ENCODE measurements around the gene AQP9.
A peak's percentile ranks its signal among the peaks of the same experiment; 100 is the strongest.

The AQP9 gene

GRCh38 chr15:58217460-58217859 is 79.3 kb downstream of the AQP9 start:
- TF ChIP-seq CTCF (conservative IDR thresholded peaks at IDR 0.05), result no peak

GRCh38 chr15:58221591-58222241 is 83.5 kb downstream of the AQP9 start:
- no peak overlapping the region for H3K27ac ChIP-seq
- peak; percentile 71 for TF ChIP-seq CTCF (conservative IDR thresholded peaks at IDR 0.05)

More at GRCh38 chr15:58217460-58217859, 79.3 kb downstream of the AQP9 start:
- no peak overlapping the region for H3K27ac ChIP-seq

DNA sequence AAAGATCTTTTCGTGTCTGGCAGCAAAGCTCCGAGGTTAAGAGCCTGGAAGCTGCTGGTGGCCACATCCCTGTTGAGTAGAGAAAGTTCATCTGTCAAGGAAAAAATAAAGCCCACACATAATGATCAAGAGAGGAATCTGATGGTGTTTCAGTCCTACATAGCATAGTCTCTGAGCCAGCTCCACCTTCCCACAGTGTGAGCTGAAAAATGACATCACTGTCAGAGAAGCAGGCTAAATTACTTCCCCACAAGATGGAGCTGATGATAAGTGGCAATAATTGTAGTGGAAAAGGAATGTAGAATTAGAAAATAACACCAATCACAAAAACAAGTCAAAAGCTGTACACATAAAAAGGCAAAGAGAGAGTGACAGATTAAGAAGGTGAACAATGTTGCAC is 84.5 kb downstream of the AQP9 start:
- H3K27ac ChIP-seq, result no peak overlapping the region
- TF ChIP-seq CTCF (conservative IDR thresholded peaks at IDR 0.05), result 0 out of 2 replicates have a peak, but pooled peaks have one; percentile 13

DNA sequence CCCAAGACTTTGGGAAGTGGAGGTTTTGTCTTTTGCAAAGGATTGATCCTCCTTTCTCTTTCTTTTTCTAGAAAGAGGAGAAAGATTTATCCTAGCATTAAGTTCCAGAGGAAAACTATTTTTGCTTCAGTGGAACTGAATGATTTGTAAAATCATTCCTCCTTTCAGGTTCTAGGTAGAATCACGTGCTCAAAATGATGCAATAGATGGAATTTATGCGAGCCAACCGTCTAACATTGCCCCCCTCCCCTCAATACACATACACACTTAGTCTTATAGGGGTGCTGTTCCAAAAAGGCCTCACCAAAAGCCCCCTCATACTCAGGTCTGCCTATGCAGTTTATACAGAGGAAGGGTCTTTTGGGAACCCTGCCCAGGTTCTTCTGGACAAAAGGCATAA is 85.3 kb downstream of the AQP9 start:
- no peak overlapping the region for H3K27ac ChIP-seq
- no peak for TF ChIP-seq CTCF (conservative IDR thresholded peaks at IDR 0.05)

DNA sequence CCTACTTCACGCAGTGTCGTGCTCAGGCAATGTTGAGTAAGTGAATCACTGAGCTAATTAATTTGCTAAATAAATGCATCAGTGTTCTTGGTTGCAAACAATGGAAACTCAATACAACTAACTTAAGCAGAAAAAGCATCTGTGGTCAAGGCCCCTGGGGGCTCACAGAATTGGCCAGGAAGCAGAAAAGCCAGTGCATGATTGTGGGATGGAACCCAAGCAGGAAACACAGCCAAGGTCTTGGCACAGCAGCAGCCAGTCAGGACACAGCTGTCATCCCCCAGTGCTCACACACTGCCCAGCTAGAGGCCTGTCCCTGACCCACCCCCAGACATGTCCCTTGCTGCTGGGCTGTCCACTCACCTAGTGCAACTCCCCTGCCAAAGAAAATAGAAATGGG is 85.9 kb downstream of the AQP9 start:
- TF ChIP-seq CTCF (conservative IDR thresholded peaks at IDR 0.05), result no peak
- H3K27ac ChIP-seq, result no peak overlapping the region

- peak; percentile 94 for TF ChIP-seq CTCF (conservative IDR thresholded peaks at IDR 0.05)
- H3K27ac ChIP-seq, result no peak overlapping the region
Observed at GRCh38 chr15:58227706-58228543, 89.7 kb downstream of the AQP9 start.

- no peak for TF ChIP-seq CTCF (conservative IDR thresholded peaks at IDR 0.05)
- H3K27ac ChIP-seq, result no peak overlapping the region
Observed at GRCh38 chr15:58228718-58229117, 90.5 kb downstream of the AQP9 start.

Measured in VCaP (cell line).